ENCODE measurements around the gene COL11A2.

COL11A2 gene

DNA sequence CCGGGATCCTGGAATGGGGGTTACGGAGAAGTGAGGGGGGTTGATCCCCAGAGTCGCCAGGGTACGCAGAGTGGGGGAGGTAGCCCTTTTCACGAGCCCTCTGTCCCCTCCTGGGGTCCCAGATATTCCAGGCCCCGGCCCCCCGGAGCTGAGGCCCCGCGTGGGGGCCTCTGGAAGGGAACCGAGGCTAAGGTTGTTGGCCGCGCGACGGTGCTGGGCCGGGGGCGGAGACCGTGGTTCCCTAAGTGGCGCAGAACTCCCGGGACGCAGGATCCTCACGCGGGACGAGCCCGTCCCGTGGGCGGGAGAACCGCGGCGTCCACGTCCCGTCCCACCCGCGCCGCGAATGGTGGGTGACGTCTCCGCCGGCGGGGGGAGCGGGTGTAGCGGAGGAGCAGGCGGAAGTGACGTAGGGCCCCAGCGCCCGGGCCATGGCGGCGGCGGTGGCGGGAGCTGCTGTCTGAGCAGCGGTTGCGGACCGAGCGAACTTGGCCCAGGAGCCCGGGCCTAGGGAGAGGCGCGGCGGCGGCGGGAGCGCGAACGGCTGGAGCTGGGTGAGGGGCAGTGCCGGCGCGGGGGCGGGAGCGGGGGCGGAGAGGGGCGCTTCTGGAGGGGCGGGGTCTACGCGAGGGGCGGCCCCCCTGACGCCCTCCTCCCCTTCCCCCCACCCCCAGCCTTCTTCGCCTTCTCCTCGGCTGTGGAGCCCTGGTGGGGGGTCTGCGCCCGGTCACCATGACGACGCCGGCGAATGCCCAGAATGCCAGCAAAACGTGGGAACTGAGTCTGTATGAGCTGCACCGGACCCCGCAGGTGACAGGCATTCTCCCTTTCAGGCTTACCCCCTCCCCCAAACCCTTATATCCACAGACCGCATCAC, 16.1 kb upstream of the COL11A2 start, which contains the start of gene RING1:
RING1 (plus strand) TSS at position 410 of the 877 bp plus-strand sequence; CDS start at position 733, 323 bp downstream.
- POLR2A ChIA-PET: interaction anchor here (0.6 to 5.8 kb wide), 21 partner anchors 8 to 91 kb away, joined by 3 to 64 read pairs (median 5); partner anchors contain the start of genes B3GALT4, RPS18 and VPS52
- peak; percentile 89 for DNase-seq (ENCODE audit: extremely low spot score)

GRCh38 chr6:33207552-33208090, 15.4 kb upstream of the COL11A2 start:
- CTCF ChIA-PET: no interaction called here
- TF ChIP-seq LEF1 (IDR thresholded peaks at IDR 0.05; ENCODE audit: borderline replicate concordance) (no peak), NFRKB (IDR thresholded peaks at IDR 0.05) (no peak), FOXA1 (IDR thresholded peaks at IDR 0.05) (no peak), SP1 (IDR thresholded peaks at IDR 0.05) (no peak), TARDBP (IDR thresholded peaks at IDR 0.05) (no peak), L3MBTL2 (conservative IDR thresholded peaks at IDR 0.05) (no peak), HDGF (IDR thresholded peaks at IDR 0.05; ENCODE audit: borderline replicate concordance) (no peak)
- TF ChIP-seq, protein P1, sequence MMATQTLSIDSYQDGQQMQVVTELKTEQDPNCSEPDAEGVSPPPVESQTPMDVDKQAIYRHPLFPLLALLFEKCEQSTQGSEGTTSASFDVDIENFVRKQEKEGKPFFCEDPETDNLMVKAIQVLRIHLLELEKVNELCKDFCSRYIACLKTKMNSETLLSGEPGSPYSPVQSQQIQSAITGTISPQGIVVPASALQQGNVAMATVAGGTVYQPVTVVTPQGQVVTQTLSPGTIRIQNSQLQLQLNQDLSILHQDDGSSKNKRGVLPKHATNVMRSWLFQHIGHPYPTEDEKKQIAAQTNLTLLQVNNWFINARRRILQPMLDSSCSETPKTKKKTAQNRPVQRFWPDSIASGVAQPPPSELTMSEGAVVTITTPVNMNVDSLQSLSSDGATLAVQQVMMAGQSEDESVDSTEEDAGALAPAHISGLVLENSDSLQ (IDR thresholded peaks at IDR 0.05): no peak
- POLR2A ChIA-PET: interaction anchor here (0.5 to 5.8 kb wide), 15 partner anchors 8 to 324 kb away, joined by 3 to 64 read pairs (median 5); partner anchors contain the start of genes B3GALT4, RPS18 and VPS52
- DNase-seq (ENCODE audit: extremely low spot score): peak; percentile 32

More for the DNA sequence above, 16.1 kb upstream of the COL11A2 start, which contains the start of gene RING1:
- CTCF ChIA-PET: no interaction called here
- TF ChIP-seq FOXM1 (IDR thresholded peaks at IDR 0.05; ENCODE audit: borderline replicate concordance): peak; percentile 24; the same call in 1 of the 2 replicates
- no peak for TF ChIP-seq FOXK2 (IDR thresholded peaks at IDR 0.05)
- TF ChIP-seq LEF1 (IDR thresholded peaks at IDR 0.05; ENCODE audit: borderline replicate concordance): 0 out of 2 replicates have a peak, but pooled peaks have one; percentile 55
- no peak for TF ChIP-seq ZNF384 (IDR thresholded peaks at IDR 0.05)
- peak; percentile 95 for TF ChIP-seq TARDBP (IDR thresholded peaks at IDR 0.05)

GRCh38 chr6:33206864-33207551, 14.7 kb upstream of the COL11A2 start:
- no peak for TF ChIP-seq LEF1 (IDR thresholded peaks at IDR 0.05; ENCODE audit: borderline replicate concordance)
- no peak for TF ChIP-seq ZNF384 (IDR thresholded peaks at IDR 0.05)
- TF ChIP-seq TARDBP (IDR thresholded peaks at IDR 0.05): no peak
- TF ChIP-seq CTBP1 (IDR thresholded peaks at IDR 0.05; ENCODE audit: borderline replicate concordance): no peak
- ChIA-PET POLR2A (interaction anchor here (0.5 to 5.8 kb wide), 11 partner anchors 8 to 323 kb away, joined by 3 to 64 read pairs (median 3); partner anchors contain the start of genes B3GALT4, RPS18 and VPS52), CTCF (no interaction called here)
- no peak for DNase-seq (ENCODE audit: extremely low spot score)

- no peak for DNase-seq (ENCODE audit: extremely low spot score)
- ChIA-PET POLR2A (interaction anchor here (1.8 to 5.8 kb wide), 3 partner anchors 42 to 65 kb away, joined by 6 to 64 read pairs (median 25); partner anchors contain the start of genes RPS18 and VPS52), CTCF (interaction anchor here (1.5 kb wide), 1 partner anchor 49 kb away, joined by 3 read pairs; no protein-coding TSS in a partner anchor)
- TF ChIP-seq SP1 (IDR thresholded peaks at IDR 0.05) (no peak), CTBP1 (IDR thresholded peaks at IDR 0.05; ENCODE audit: borderline replicate concordance) (no peak), TARDBP (IDR thresholded peaks at IDR 0.05) (no peak), ELF4 (IDR thresholded peaks at IDR 0.05) (no peak), NFRKB (IDR thresholded peaks at IDR 0.05) (no peak), FOXA1 (IDR thresholded peaks at IDR 0.05) (no peak), FOXK2 (IDR thresholded peaks at IDR 0.05) (no peak), LEF1 (IDR thresholded peaks at IDR 0.05; ENCODE audit: borderline replicate concordance) (no peak), FOXM1 (IDR thresholded peaks at IDR 0.05; ENCODE audit: borderline replicate concordance) (no peak), ZNF384 (IDR thresholded peaks at IDR 0.05) (no peak), BHLHE40 (IDR thresholded peaks at IDR 0.05; ENCODE audit: borderline replicate concordance) (no peak), HDGF (IDR thresholded peaks at IDR 0.05; ENCODE audit: borderline replicate concordance) (no peak)
These were observed 14.0 kb upstream of the COL11A2 start for GRCh38 chr6:33206027-33206863.

- TF ChIP-seq ZNF384 (IDR thresholded peaks at IDR 0.05) (no peak), NFRKB (IDR thresholded peaks at IDR 0.05) (no peak), CTBP1 (IDR thresholded peaks at IDR 0.05; ENCODE audit: borderline replicate concordance) (no peak), TARDBP (IDR thresholded peaks at IDR 0.05) (no peak), FOXA1 (IDR thresholded peaks at IDR 0.05) (no peak), ARNT (IDR thresholded peaks at IDR 0.05) (no peak), L3MBTL2 (conservative IDR thresholded peaks at IDR 0.05) (no peak), LEF1 (IDR thresholded peaks at IDR 0.05; ENCODE audit: borderline replicate concordance) (no peak), FOXM1 (IDR thresholded peaks at IDR 0.05; ENCODE audit: borderline replicate concordance) (no peak), SUZ12 (IDR thresholded peaks at IDR 0.05) (no peak), BHLHE40 (IDR thresholded peaks at IDR 0.05; ENCODE audit: borderline replicate concordance) (no peak), SP1 (IDR thresholded peaks at IDR 0.05) (no peak), ELF4 (IDR thresholded peaks at IDR 0.05) (no peak)
- ChIA-PET CTCF (interaction anchor here (0.7 to 1.5 kb wide), 2 partner anchors 43 to 50 kb away, joined by 3 read pairs; no protein-coding TSS in a partner anchor), POLR2A (interaction anchor here (1.8 to 2.4 kb wide), 2 partner anchors 44 to 66 kb away, joined by 6 to 25 read pairs; partner anchors contain the start of genes RPS18 and VPS52)
- no peak for DNase-seq (ENCODE audit: extremely low spot score)
These were observed 13.1 kb upstream of the COL11A2 start for GRCh38 chr6:33205191-33206026.

Data from HEK293T (cell line).